ENCODE data around the gene BPTF. TPM values are rescaled to one million over a fixed set of nuclear protein-coding genes. Genes with fewer than 3 reads are reported as not detected.

BPTF gene
- total and polyA plus RNA-seq, 12 donors: 17.3 to 91.6 (median 62.2) TPM

GRCh38 chr17:67990909-67991308, 165.6 kb downstream of the BPTF start:
- Histone ChIP-seq H3K36me3 (replicated peaks in 1 of 2) (no peaks in the 10 kb centered on the region), H3K27me3 (no peaks in the 10 kb centered on the region), H3K4me1 (replicated peaks in 1 of 2) (peaks cover 15 to 24% of the 10 kb centered on the region in 2 donors), H3K27ac (no peak overlapping the region), H3K4me3 (no peak overlapping the region), H3K9me3 (replicated peaks in 1 of 3) (no peaks in the 10 kb centered on the region)
- WGBS, 4 donors: 93 to 96% (median 94%) methylated on average over 4 of the region's 4 CpGs
- intact Hi-C loops (cut with DNase I): no loop called here
- no peak for DNase-seq
- TF ChIP-seq CTCF (IDR thresholded peaks at IDR 0.05) (no peak), POLR2A (IDR thresholded peaks at IDR 0.05) (no peak)

GRCh38 chr17:67992548-67993152, 167.3 kb downstream of the BPTF start:
- WGBS, 4 donors: 7 to 16% (median 10%) methylated on average over 11 to 18 of the region's 18 CpGs
- DNase-seq: no peak
- no peaks in the 10 kb centered on the region for H3K27me3 ChIP-seq
- H3K9me3 ChIP-seq (replicated peaks in 1 of 3): no peaks in the 10 kb centered on the region
- H3K4me1 ChIP-seq (replicated peaks in 1 of 2): peaks cover 15 to 24% of the 10 kb centered on the region in 2 donors
- H3K36me3 ChIP-seq (replicated peaks in 1 of 2): no peaks in the 10 kb centered on the region
- intact Hi-C loops (cut with DNase I): no loop called here
- H3K4me3 ChIP-seq: peak overlapping the region; percentile 62 to 84 (median 66)
- H3K27ac ChIP-seq: peak overlapping the region; percentile 62 to 97 (median 89)
- TF ChIP-seq CTCF (IDR thresholded peaks at IDR 0.05) (no peak), POLR2A (IDR thresholded peaks at IDR 0.05) (no peak)

GRCh38 chr17:67993153-67993997, 168.1 kb downstream of the BPTF start:
- no peaks in the 10 kb centered on the region for H3K27me3 ChIP-seq
- H3K4me1 ChIP-seq (replicated peaks in 1 of 2): peaks cover 15 to 24% of the 10 kb centered on the region in 2 donors
- 0 to 2% (median 0%) methylated on average over 10 to 143 of the region's 144 CpGs for WGBS, 4 donors
- H3K36me3 ChIP-seq (replicated peaks in 1 of 2): no peaks in the 10 kb centered on the region
- DNase-seq: peak; percentile 75 to 88 (median 83)
- H3K9me3 ChIP-seq (replicated peaks in 1 of 3): no peaks in the 10 kb centered on the region
- H3K4me3 ChIP-seq: peak overlapping the region; percentile 62 to 90 (median 69)
- peak overlapping the region; percentile 64 to 97 (median 89) for H3K27ac ChIP-seq
- TF ChIP-seq CTCF (IDR thresholded peaks at IDR 0.05): peak in 3 of 6 experiments; percentile 15 to 40 (median 29)
- peak; percentile 33 to 77 for TF ChIP-seq POLR2A (IDR thresholded peaks at IDR 0.05)
- intact Hi-C loops (cut with DNase I): no loop called here

- DNase-seq: peak in 1 of 7 donors; percentile 21
- peak overlapping the region; percentile 64 to 97 (median 89) for H3K27ac ChIP-seq
- peak overlapping the region in 3 of 4 donors; percentile 45 to 90 (median 73) for H3K4me3 ChIP-seq
- TF ChIP-seq CTCF (IDR thresholded peaks at IDR 0.05) (peak in 1 of 6 experiments; percentile 4), POLR2A (IDR thresholded peaks at IDR 0.05) (no peak)
- 2 to 5% (median 5%) methylated on average over 21 of the region's 21 CpGs for WGBS, 4 donors
- H3K9me3 ChIP-seq (replicated peaks in 1 of 3): no peaks in the 10 kb centered on the region
- no peaks in the 10 kb centered on the region for H3K36me3 ChIP-seq (replicated peaks in 1 of 2)
- no peaks in the 10 kb centered on the region for H3K27me3 ChIP-seq
- H3K4me1 ChIP-seq (replicated peaks in 1 of 2): peaks cover 15 to 24% of the 10 kb centered on the region in 2 donors
- intact Hi-C loops (cut with DNase I): no loop called here
These were observed 168.7 kb downstream of the BPTF start for GRCh38 chr17:67993998-67994361.

All from adrenal gland (tissue), 12 donors.